HEK293T (cell line): Measurements from ENCODE around the gene SNIP1.
"Not testable (repeated sequence)": the region's sequence is repeated elsewhere in the genome, so short reads cannot be mapped to it uniquely, and the experiment has no call there.

Experiments used
- CTCF ChIA-PET: fragments of 350-600 bp; formaldehyde crosslinking; extraction: SDS; loops from one replicate; lab custom pipeline; 2021; ENCODE audit warnings: antibody characterized with exemption, inconsistent platforms; lab: Yijun Ruan, JAX
- POLR2A ChIA-PET: fragments of 350-600 bp; formaldehyde crosslinking; extraction: SDS; loops from one replicate; lab custom pipeline; 2020; ENCODE audit warnings: antibody characterized with exemption, inconsistent platforms; lab: Yijun Ruan, JAX
- DNase-seq: peaks from one replicate; pipeline ENCODE4 v3.0.0; 2012; ENCODE audit warnings: mixed read lengths; ENCODE audit errors: extremely low spot score
- ARNT ChIP-seq: fragments of 450-650 bp; IDR thresholded peaks from 2 replicates; pipeline ENCODE4 v1.6.1; 2017; ENCODE audit warnings: mild to moderate bottlenecking
- BHLHE40 ChIP-seq: fragments of 450-650 bp; IDR thresholded peaks from 2 replicates; pipeline ENCODE4 v1.6.1; 2016; ENCODE audit warnings: mild to moderate bottlenecking, moderate library complexity, borderline replicate concordance
- CTBP1 ChIP-seq: fragments of 450-650 bp; IDR thresholded peaks from 2 replicates; pipeline ENCODE4 v1.6.1; 2016; ENCODE audit warnings: borderline replicate concordance
- ELF4 ChIP-seq: fragments of 450-650 bp; IDR thresholded peaks from 2 replicates; pipeline ENCODE4 v1.6.1; 2017; ENCODE audit warnings: antibody characterized with exemption
- FOXA1 ChIP-seq: fragments of 450-650 bp; IDR thresholded peaks from 2 replicates; pipeline ENCODE4 v1.6.1; 2016; ENCODE audit warnings: mild to moderate bottlenecking
- FOXK2 ChIP-seq: fragments of 450-650 bp; IDR thresholded peaks from 2 replicates; pipeline ENCODE4 v1.6.1; 2016; ENCODE audit warnings: mild to moderate bottlenecking
- FOXM1 ChIP-seq: fragments of 450-650 bp; IDR thresholded peaks from 2 replicates; pipeline ENCODE4 v1.6.1; 2017; ENCODE audit warnings: mild to moderate bottlenecking, borderline replicate concordance
- HDGF ChIP-seq: fragments of 450-650 bp; IDR thresholded peaks from 2 replicates; pipeline ENCODE4 v1.6.1; 2017; ENCODE audit warnings: antibody characterized with exemption, borderline replicate concordance
- L3MBTL2 ChIP-seq: fragments of 450-650 bp; conservative IDR thresholded peaks from 2 replicates; pipeline ENCODE4 v1.6.1; 2016; ENCODE audit warnings: mild to moderate bottlenecking
- LEF1 ChIP-seq: fragments of 450-650 bp; IDR thresholded peaks from 2 replicates; pipeline ENCODE4 v1.6.1; 2017; ENCODE audit warnings: mild to moderate bottlenecking, borderline replicate concordance
- NFRKB ChIP-seq: fragments of 450-650 bp; IDR thresholded peaks from 2 replicates; pipeline ENCODE4 v1.6.1; 2016; ENCODE audit warnings: mild to moderate bottlenecking, moderate library complexity
- SP1 ChIP-seq: fragments of 450-650 bp; IDR thresholded peaks from 2 replicates; pipeline ENCODE4 v1.6.1; 2017
- SUZ12 ChIP-seq: fragments of 450-650 bp; IDR thresholded peaks from 2 replicates; pipeline ENCODE4 v1.6.1; 2016; ENCODE audit warnings: mild to moderate bottlenecking
- TARDBP ChIP-seq: fragments of 450-650 bp; IDR thresholded peaks from 2 replicates; pipeline ENCODE4 v1.6.1; 2016
- ZNF384 ChIP-seq: fragments of 450-650 bp; IDR thresholded peaks from 2 replicates; pipeline ENCODE4 v1.6.1; 2016
- TF ChIP-seq, protein P1 (sequence below): fragments of 450-650 bp; IDR thresholded peaks from 2 replicates; pipeline ENCODE4 v1.6.1; 2016

Gene SNIP1

DNA sequence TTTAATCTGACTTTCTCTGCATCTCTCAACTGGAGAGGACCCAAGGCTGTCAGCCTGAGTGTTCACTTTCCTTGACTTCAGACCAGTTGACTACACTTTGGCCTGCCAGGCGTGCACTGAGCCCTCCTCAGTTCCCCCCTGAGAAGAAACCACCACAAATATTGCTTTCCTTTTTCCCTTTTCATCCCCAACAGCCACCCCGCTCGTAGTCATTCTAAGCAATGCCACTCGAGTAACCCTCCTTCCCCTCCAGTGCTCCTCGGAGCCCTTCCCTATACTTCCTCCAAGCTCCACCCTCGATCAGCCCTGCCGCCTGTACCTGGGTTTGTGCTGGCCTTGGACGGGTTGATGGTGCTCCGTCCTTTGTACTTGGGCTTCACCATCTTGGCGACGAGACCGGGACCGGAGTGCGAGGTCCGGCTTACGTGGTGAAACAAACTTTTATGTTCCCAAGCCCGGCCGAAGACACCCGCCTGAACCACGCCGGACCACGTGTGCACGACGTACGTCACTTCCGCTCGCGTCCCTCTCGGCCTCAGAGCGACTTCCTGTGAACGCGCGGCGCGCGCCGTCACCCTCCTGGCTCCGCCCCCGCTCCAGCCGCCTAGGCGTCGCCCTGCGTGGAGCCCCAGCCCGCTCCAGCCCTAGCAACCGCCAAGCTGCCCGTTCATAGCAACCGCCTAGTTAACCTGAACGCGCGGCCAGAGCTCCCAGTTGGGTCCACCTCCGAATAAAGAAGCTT, 41.5 kb upstream of the SNIP1 start, which contains the start of gene GNL2:
Gene GNL2 (minus strand): TSS at position 498 of the 742 bp plus-strand sequence. CDS start 115 bp downstream, at position 383.
- peak; percentile 99 for DNase-seq
- ChIA-PET CTCF (interaction anchor here (0.6 kb wide), 1 partner anchor 211 kb away, joined by 3 read pairs; no protein-coding TSS in a partner anchor), POLR2A (interaction anchor here (0.5 to 1.7 kb wide), 13 partner anchors 9 to 138 kb away, joined by 3 to 8 read pairs (median 3); partner anchors contain the start of gene SNIP1)
- no peak for TF ChIP-seq SP1
- peak; percentile 87 for TF ChIP-seq L3MBTL2

DNA sequence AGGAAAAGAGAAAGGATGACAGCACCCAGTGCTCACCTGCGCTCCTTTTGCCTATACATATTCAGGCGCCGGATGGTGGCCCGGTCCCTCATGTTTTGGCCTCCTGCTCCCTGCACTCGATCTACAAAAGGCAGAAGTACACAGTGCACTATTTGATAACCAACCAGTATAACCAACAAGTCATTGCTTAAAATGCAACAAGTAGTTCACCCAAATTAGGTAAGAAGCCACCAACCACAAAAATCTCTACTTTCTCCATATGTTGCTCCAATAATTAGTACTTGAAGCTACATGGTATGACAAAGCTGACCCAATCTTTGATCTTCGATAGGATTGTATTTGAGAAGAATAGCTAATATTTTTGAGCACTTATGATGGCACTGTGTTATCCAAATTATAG, 39.6 kb upstream of the SNIP1 start:
- no peak for DNase-seq
- POLR2A ChIA-PET, result interaction anchor here (0.7 kb wide), 1 partner anchor 15 kb away, joined by 3 read pairs; no protein-coding TSS in a partner anchor
- TF ChIP-seq SP1 (no peak), ARNT (no peak), CTBP1 (no peak), TARDBP (no peak)
- CTCF ChIA-PET, result no interaction called here

DNA sequence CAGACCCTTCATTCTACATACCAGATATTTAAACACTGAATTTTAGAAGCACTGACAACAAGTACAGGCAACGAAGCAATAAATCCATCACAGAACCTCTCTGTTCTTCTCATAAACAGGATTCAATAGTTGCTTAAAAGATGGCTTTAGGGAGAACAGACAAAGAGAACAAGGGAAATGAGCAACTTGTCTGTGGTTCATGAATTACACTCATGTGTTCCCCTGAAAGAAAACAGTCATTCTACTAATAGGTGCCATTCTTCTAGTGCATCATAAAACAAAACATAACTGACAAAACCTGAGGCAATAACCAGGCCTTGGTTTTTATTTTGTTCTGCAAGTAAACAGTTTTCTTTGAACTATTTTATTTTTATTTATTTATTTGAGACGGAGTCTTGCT, 34.8 kb upstream of the SNIP1 start:
- no peak for TF ChIP-seq CTBP1
- no peak for TF ChIP-seq HDGF
- no peak for TF ChIP-seq L3MBTL2
- TF ChIP-seq, protein P1, sequence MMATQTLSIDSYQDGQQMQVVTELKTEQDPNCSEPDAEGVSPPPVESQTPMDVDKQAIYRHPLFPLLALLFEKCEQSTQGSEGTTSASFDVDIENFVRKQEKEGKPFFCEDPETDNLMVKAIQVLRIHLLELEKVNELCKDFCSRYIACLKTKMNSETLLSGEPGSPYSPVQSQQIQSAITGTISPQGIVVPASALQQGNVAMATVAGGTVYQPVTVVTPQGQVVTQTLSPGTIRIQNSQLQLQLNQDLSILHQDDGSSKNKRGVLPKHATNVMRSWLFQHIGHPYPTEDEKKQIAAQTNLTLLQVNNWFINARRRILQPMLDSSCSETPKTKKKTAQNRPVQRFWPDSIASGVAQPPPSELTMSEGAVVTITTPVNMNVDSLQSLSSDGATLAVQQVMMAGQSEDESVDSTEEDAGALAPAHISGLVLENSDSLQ, result no peak
- TF ChIP-seq ARNT, result no peak
- TF ChIP-seq LEF1, result no peak
- ChIA-PET POLR2A (no interaction called here), CTCF (no interaction called here)
- DNase-seq, result no peak

DNA sequence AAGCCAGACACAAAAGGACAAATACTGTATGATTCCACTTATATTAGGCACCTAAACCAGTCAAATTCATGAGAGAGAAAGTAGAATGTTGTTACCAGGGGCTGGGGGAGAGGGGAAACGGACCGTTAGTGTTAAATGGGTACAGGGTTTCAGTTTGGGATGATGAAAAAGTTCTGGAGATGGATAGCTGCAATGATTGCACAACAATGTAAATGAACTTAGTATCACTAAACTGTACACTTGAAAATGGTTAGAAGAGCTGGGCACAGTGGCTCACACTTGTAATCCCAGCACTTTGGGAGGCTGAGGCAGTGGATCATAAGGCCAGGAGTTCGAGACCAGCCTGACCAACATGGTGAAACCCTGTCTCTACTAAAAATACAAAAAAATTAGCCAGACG, 30.5 kb upstream of the SNIP1 start:
- POLR2A ChIA-PET, result interaction anchor here (2.2 kb wide), 1 partner anchor 11 kb away, joined by 8 read pairs; the partner anchor contains the start of gene GNL2
- DNase-seq, CTCF ChIA-PET: not testable (repeated sequence)

DNA sequence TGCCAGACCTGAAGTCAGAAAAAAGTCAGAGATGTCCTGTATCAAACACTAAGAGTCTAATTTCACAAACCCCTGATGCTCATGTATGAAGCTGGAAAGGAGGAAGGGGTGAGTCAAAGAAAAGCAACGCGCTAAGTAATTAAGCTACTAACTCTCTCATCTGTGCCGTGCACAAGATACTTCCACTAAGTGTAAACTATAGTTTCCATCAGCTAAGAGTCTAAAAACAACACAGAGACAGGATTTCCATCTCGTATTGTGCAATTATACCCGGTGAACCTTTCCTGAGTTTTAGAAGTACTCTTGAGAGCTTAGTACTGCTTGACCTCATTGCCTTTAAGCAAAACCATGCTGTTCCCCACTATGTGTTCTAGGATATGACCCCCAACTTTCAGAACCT, 21.6 kb upstream of the SNIP1 start:
- TF ChIP-seq CTBP1 (no peak), FOXK2 (no peak), TARDBP (no peak), ZNF384 (no peak), FOXA1 (no peak), HDGF (no peak), SP1 (no peak), NFRKB (no peak), BHLHE40 (no peak), ARNT (no peak), SUZ12 (no peak), FOXM1 (no peak), L3MBTL2 (no peak), ELF4 (no peak), LEF1 (no peak)
- TF ChIP-seq, protein P1, result no peak
- POLR2A ChIA-PET, result no interaction called here
- CTCF ChIA-PET, result no interaction called here
- no peak for DNase-seq

DNA sequence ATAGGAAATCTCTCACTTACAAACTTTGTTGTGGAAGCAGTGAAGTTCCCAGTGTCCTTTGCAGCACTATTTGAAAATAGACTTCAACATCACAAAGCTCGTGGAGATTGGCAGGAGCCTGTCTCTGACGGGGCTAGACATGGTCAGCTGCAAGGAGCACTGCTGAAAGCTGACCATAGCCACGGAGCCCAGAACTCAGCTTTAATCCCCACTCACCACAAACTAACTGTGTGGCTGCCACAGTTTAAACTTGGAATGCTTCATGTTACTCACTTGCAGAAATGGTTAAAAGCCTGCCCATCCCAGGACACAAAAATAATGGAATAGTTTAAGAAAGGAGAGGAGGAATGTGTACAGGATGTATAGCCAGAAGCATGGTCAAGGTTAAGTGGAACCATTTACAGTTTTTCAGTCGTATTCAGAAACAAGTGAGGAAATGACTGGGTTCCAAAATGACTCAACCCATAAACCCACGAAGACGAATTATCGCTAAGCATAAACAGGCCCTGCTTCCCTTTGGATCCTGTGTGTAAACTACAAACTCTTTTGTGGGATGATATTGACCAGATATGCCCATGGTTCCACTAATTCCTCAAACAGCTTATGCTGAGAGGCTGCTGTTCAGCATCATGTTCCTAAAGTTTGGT, 20.9 kb upstream of the SNIP1 start:
- TF ChIP-seq LEF1, result no peak
- no peak for TF ChIP-seq ZNF384
- no peak for TF ChIP-seq SP1
- TF ChIP-seq BHLHE40, result no peak
- TF ChIP-seq ELF4, result no peak
- ChIA-PET CTCF (interaction anchor here (0.9 kb wide), 1 partner anchor 40 kb away, joined by 4 read pairs; no protein-coding TSS in a partner anchor), POLR2A (no interaction called here)
- DNase-seq, result no peak

DNA sequence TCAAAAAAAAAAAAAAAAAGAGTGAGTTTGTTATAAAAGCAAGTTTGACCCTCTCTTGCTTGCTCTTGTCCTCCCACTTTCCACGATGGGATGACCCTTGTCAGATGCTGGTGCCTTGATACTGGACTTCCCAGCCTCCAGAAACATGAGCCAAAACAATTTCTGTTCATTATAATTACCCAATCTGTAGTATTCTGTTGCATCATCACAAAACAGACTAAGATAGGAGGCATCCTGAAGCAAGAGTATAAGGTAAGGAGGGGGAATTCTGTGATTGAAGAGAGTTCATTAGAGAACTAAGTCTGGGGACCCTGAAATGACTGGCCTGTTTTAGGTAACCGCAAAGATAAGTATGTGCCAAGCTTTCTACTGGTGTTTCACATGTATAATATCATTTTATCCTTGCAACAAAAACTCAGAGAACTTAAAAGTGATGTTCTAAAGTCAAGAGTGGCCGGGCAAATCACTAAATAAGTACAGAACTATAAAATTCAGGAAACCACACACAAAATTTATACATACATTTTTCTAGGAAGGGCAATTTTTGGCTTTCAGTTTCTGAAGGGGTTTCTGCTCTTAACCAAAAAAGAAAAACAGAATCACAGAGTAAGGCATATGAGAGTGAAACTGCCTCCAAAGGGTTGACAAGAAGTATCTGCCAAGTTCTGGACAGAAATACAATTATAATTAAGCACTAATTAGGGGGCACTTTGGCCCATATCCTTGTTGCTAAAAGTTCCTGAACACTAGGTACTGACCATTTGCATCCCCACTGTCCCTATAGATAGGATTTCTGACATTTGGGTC, 16.6 kb upstream of the SNIP1 start:
- POLR2A ChIA-PET, result no interaction called here
- DNase-seq, result no peak
- CTCF ChIA-PET, result no interaction called here
- TF ChIP-seq FOXM1, result no peak
- no peak for TF ChIP-seq ZNF384
- no peak for TF ChIP-seq BHLHE40
- no peak for TF ChIP-seq ELF4
- no peak for TF ChIP-seq ARNT
